ENCODE results near the gene FGGY.

The FGGY gene

GRCh38 chr1:59699227-59699847, 402.4 kb downstream of the FGGY start (continued):
- TF ChIP-seq PRDM1 (tag by site-specific recombination; IDR thresholded peaks at IDR 0.05) = 0 out of 2 replicates have a peak, but pooled peaks have one; percentile 30
- TF ChIP-seq ZNF654 (tag by site-specific recombination; IDR thresholded peaks at IDR 0.05; ENCODE audit: low read depth) = peak; percentile 78
- no peak for TF ChIP-seq ZSCAN16 (tag by site-specific recombination; IDR thresholded peaks at IDR 0.05)
- no peak for TF ChIP-seq ZNF585B (tag by site-specific recombination; IDR thresholded peaks at IDR 0.05)
- no peak for TF ChIP-seq KLF7 (tag by site-specific recombination; IDR thresholded peaks at IDR 0.05; ENCODE audit: borderline replicate concordance)
- peak; percentile 52; the same call in 1 of the 2 replicates for TF ChIP-seq CTCF (tag by site-specific recombination; IDR thresholded peaks at IDR 0.05)
- TF ChIP-seq KLF16 (tag by site-specific recombination; IDR thresholded peaks at IDR 0.05) = no peak
- no peak for TF ChIP-seq ZNF76 (tag by site-specific recombination; IDR thresholded peaks at IDR 0.05; ENCODE audit: borderline replicate concordance, low read depth)

GRCh38 chr1:59701376-59701775, 404.5 kb downstream of the FGGY start:
- H3K27ac ChIP-seq (ENCODE audit: extremely low read depth, low read depth, low read length) = no peak overlapping the region
- no peak overlapping the region for H3K4me3 ChIP-seq (ENCODE audit: low read depth, low read length)
- ChIA-PET POLR2A (no interaction called here), CTCF (interaction anchor here (0.7 to 2.1 kb wide), 3 partner anchors 18 to 58 kb away, joined by 3 to 4 read pairs (median 4); no protein-coding TSS in a partner anchor)
- H3K9me3 ChIP-seq (ENCODE audit: control insufficient read depth, insufficient read depth, low read depth, low read length) = no peaks in the 10 kb centered on the region
- H3K36me3 ChIP-seq (ENCODE audit: control insufficient read depth in 2 of 2, insufficient read depth in 1 of 2, low read length in 2 of 2) = no peaks in the 10 kb centered on the region
- H3K4me1 ChIP-seq (ENCODE audit: control insufficient read depth, insufficient read depth, low read length) = no peaks in the 10 kb centered on the region
- TF ChIP-seq ZBTB8A (tag by site-specific recombination; IDR thresholded peaks at IDR 0.05) = no peak
- TF ChIP-seq KLF8 (tag by site-specific recombination; IDR thresholded peaks at IDR 0.05) = no peak
- no peak for TF ChIP-seq GLIS2 (tag by site-specific recombination; IDR thresholded peaks at IDR 0.05)
- no peak for TF ChIP-seq ZNF48 (tag by site-specific recombination; IDR thresholded peaks at IDR 0.05)
- no peak for TF ChIP-seq ZNF670 (tag by site-specific recombination; IDR thresholded peaks at IDR 0.05; ENCODE audit: low read depth)
- TF ChIP-seq ZNF133 (tag by site-specific recombination; IDR thresholded peaks at IDR 0.05) = no peak
- no peak for TF ChIP-seq ZNF112 (tag by site-specific recombination; IDR thresholded peaks at IDR 0.05)
- TF ChIP-seq SCRT2 (tag by site-specific recombination; IDR thresholded peaks at IDR 0.05) = no peak
- no peak for TF ChIP-seq ZSCAN18 (tag by site-specific recombination; IDR thresholded peaks at IDR 0.05)
- TF ChIP-seq ZNF202 (tag by site-specific recombination; IDR thresholded peaks at IDR 0.05; ENCODE audit: borderline replicate concordance) = no peak
- TF ChIP-seq SP7 (tag by site-specific recombination; IDR thresholded peaks at IDR 0.05) = no peak

- H3K36me3 ChIP-seq (ENCODE audit: control insufficient read depth in 2 of 2, insufficient read depth in 1 of 2, low read length in 2 of 2) = no peaks in the 10 kb centered on the region
- H3K27ac ChIP-seq (ENCODE audit: extremely low read depth, low read depth, low read length) = no peak overlapping the region
- H3K9me3 ChIP-seq (ENCODE audit: control insufficient read depth, insufficient read depth, low read depth, low read length) = no peaks in the 10 kb centered on the region
- no peak overlapping the region for H3K4me3 ChIP-seq (ENCODE audit: low read depth, low read length)
- ChIA-PET CTCF (interaction anchor here (0.6 to 2.1 kb wide), 2 partner anchors 16 to 181 kb away, joined by 4 to 6 read pairs; no protein-coding TSS in a partner anchor), POLR2A (no interaction called here)
- H3K4me1 ChIP-seq (ENCODE audit: control insufficient read depth, insufficient read depth, low read length) = no peaks in the 10 kb centered on the region
- TF ChIP-seq ZNF544 (tag by site-specific recombination; IDR thresholded peaks at IDR 0.05) = no peak
- no peak for TF ChIP-seq ZNF670 (tag by site-specific recombination; IDR thresholded peaks at IDR 0.05; ENCODE audit: low read depth)
- no peak for TF ChIP-seq ZSCAN4 (tag by site-specific recombination; IDR thresholded peaks at IDR 0.05)
- TF ChIP-seq OSR2 (tag by site-specific recombination; IDR thresholded peaks at IDR 0.05) = no peak
- no peak for TF ChIP-seq ZNF488 (tag by site-specific recombination; IDR thresholded peaks at IDR 0.05)
- no peak for TF ChIP-seq ZNF175 (tag by site-specific recombination; IDR thresholded peaks at IDR 0.05)
- TF ChIP-seq ZNF112 (tag by site-specific recombination; IDR thresholded peaks at IDR 0.05) = no peak
- no peak for TF ChIP-seq ZNF335 (tag by site-specific recombination; conservative IDR thresholded peaks at IDR 0.05)
- TF ChIP-seq ZSCAN16 (tag by site-specific recombination; IDR thresholded peaks at IDR 0.05) = no peak
- TF ChIP-seq YY1 (tag by site-specific recombination; IDR thresholded peaks at IDR 0.05) = no peak
- no peak for TF ChIP-seq ZNF449 (tag by site-specific recombination; IDR thresholded peaks at IDR 0.05)
Measured at GRCh38 chr1:59703226-59703917, 406.5 kb downstream of the FGGY start.

Data from HEK293 (cell line).